ENCODE data around the gene ARHGAP8.
"Not testable (repeated sequence)": the region's sequence is repeated elsewhere in the genome, so short reads cannot be mapped to it uniquely, and the experiment has no call there.

The ARHGAP8 gene

GRCh38 chr22:44885806-44886360 is 133.5 kb downstream of the ARHGAP8 start:
- DNase-seq (ENCODE audit: low read depth, low spot score): no peak

- DNase-seq (ENCODE audit: low read depth, low spot score): no peak
These were observed 135.6 kb downstream of the ARHGAP8 start for GRCh38 chr22:44887941-44888366.

GRCh38 chr22:44888491-44889254 is 136.3 kb downstream of the ARHGAP8 start:
- no peak for DNase-seq (ENCODE audit: low read depth, low spot score)

GRCh38 chr22:44889255-44889878 is 137.0 kb downstream of the ARHGAP8 start:
- DNase-seq (ENCODE audit: low read depth, low spot score): no peak

- DNase-seq (ENCODE audit: low read depth, low spot score): no peak
These were observed 138.3 kb downstream of the ARHGAP8 start for GRCh38 chr22:44890416-44891292.

- DNase-seq (ENCODE audit: low read depth, low spot score): no peak
These were observed 138.9 kb downstream of the ARHGAP8 start for GRCh38 chr22:44891293-44891747.

GRCh38 chr22:44891791-44892190 is 139.4 kb downstream of the ARHGAP8 start:
- no peak for DNase-seq (ENCODE audit: low read depth, low spot score)

- DNase-seq (ENCODE audit: low read depth, low spot score): no peak
These were observed 139.9 kb downstream of the ARHGAP8 start for GRCh38 chr22:44892243-44892642.

- DNase-seq (ENCODE audit: low read depth, low spot score): no peak
These were observed 140.7 kb downstream of the ARHGAP8 start for GRCh38 chr22:44892803-44893730.

- DNase-seq (ENCODE audit: low read depth, low spot score): no peak
These were observed 141.3 kb downstream of the ARHGAP8 start for GRCh38 chr22:44893731-44894080.

GRCh38 chr22:44894321-44894720 is 141.9 kb downstream of the ARHGAP8 start:
- no peak for DNase-seq (ENCODE audit: low read depth, low spot score)

GRCh38 chr22:44894782-44895181 is 142.4 kb downstream of the ARHGAP8 start:
- no peak for DNase-seq (ENCODE audit: low read depth, low spot score)

- no peak for DNase-seq (ENCODE audit: low read depth, low spot score)
These were observed 143.1 kb downstream of the ARHGAP8 start for GRCh38 chr22:44895296-44896055.

- no peak for DNase-seq (ENCODE audit: low read depth, low spot score)
These were observed 145.9 kb downstream of the ARHGAP8 start for GRCh38 chr22:44898236-44898635.

GRCh38 chr22:44901301-44901700 is 148.9 kb downstream of the ARHGAP8 start:
- DNase-seq (ENCODE audit: low read depth, low spot score): no peak

GRCh38 chr22:44903164-44903563 is 150.8 kb downstream of the ARHGAP8 start:
- not testable (repeated sequence) for DNase-seq (ENCODE audit: low read depth, low spot score)

- DNase-seq (ENCODE audit: low read depth, low spot score): not testable (repeated sequence)
These were observed 152.2 kb downstream of the ARHGAP8 start for GRCh38 chr22:44904492-44905152.

- no peak for DNase-seq (ENCODE audit: low read depth, low spot score)
These were observed 154.0 kb downstream of the ARHGAP8 start for GRCh38 chr22:44906248-44906936.
